ENCODE data around the gene KIAA0930. TPM values are rescaled to one million over a fixed set of nuclear protein-coding genes. Genes with fewer than 3 reads are reported as not detected.

KIAA0930 gene
- total and polyA plus RNA-seq, 7 donors = 13.2 to 51.1 (median 23.4) TPM

DNA sequence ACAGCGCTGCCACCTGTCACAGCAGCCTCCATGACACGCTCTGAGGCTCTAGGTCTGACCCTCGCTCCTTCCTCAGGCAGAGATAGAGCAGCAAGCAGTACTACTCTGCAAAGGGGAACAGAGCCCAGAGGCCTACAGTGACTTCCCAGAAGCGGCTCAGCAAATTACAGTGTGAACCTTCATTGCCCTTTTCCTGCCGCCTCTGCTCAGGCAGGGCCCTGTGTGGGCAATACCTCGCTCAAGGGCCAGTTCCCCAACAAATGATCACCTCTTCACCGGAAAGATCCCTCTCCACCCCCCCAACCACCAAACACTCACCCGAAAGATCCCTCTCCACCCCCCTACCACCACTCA is 12.3 kb downstream of the KIAA0930 start:
- Histone ChIP-seq H3K9me3 (no peaks in the 10 kb centered on the region), H3K4me3 (no peak overlapping the region), H3K27ac (no peak overlapping the region), H3K36me3 (ENCODE audit: insufficient read depth in 1 of 2, low read depth in 1 of 2) (no peaks in the 10 kb centered on the region), H3K27me3 (ENCODE audit: insufficient read depth in 3 of 3, low read length in 2 of 3) (no peaks in the 10 kb centered on the region), H3K4me1 (no peaks in the 10 kb centered on the region)
- intact Hi-C loops (cut with DNase I) = no loop called here
- DNase-seq (no peak), ATAC-seq (no peak)
- 91 to 96% (median 93%) methylated on average over 8 of the region's 8 CpGs for WGBS, 3 donors
- TF ChIP-seq, protein P1, sequence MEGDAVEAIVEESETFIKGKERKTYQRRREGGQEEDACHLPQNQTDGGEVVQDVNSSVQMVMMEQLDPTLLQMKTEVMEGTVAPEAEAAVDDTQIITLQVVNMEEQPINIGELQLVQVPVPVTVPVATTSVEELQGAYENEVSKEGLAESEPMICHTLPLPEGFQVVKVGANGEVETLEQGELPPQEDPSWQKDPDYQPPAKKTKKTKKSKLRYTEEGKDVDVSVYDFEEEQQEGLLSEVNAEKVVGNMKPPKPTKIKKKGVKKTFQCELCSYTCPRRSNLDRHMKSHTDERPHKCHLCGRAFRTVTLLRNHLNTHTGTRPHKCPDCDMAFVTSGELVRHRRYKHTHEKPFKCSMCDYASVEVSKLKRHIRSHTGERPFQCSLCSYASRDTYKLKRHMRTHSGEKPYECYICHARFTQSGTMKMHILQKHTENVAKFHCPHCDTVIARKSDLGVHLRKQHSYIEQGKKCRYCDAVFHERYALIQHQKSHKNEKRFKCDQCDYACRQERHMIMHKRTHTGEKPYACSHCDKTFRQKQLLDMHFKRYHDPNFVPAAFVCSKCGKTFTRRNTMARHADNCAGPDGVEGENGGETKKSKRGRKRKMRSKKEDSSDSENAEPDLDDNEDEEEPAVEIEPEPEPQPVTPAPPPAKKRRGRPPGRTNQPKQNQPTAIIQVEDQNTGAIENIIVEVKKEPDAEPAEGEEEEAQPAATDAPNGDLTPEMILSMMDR (IDR thresholded peaks at IDR 0.05) = no peak

DNA sequence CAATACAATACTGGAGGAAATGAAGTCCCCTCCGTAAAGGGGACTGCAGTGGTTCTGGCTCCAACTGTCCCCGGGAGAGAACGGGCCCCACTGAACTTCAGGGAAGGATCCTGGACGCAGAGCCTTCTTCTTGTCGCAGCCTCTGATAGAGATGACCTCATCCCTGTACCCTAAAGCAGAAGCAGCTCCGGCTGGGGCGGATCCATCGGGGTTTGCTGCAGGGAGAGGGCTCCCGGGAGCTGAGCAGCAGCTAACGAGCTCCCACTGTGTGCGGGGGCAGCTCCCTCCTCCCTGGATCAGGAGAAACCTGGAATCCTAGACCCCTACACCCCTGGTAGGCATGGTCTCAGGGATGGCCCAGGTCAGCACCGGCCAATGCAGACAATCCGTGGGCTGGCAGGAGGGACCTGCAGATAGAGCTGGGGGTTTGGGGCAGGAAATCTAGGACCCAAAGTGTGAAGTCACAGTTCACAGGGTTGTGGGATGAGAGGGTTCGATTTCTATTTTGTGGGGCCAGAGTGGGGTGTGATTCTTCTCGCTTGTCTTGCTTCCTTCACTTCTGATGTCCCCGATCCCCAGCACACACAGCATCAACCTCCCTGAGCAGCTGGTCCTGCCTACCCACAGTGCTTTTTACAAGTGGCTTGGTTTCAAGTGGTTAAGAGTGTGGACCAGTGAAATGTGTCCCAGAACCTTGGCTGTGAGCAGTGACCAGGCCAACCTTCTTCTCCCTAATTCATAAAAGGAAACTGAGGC is 12.9 kb downstream of the KIAA0930 start:
- no peaks in the 10 kb centered on the region for H3K27me3 ChIP-seq (ENCODE audit: insufficient read depth in 3 of 3, low read length in 2 of 3)
- TF ChIP-seq, protein P1 (IDR thresholded peaks at IDR 0.05) = no peak
- no peaks in the 10 kb centered on the region for H3K9me3 ChIP-seq
- H3K4me1 ChIP-seq = no peaks in the 10 kb centered on the region
- WGBS, 3 donors = 79 to 83% (median 82%) methylated on average over 16 of the region's 16 CpGs
- no peak for ATAC-seq
- intact Hi-C loops (cut with DNase I) = no loop called here
- no peak overlapping the region for H3K4me3 ChIP-seq
- H3K27ac ChIP-seq = no peak overlapping the region
- H3K36me3 ChIP-seq (ENCODE audit: insufficient read depth in 1 of 2, low read depth in 1 of 2) = no peaks in the 10 kb centered on the region
- DNase-seq = peak in 1 of 2 donors; percentile 68

DNA sequence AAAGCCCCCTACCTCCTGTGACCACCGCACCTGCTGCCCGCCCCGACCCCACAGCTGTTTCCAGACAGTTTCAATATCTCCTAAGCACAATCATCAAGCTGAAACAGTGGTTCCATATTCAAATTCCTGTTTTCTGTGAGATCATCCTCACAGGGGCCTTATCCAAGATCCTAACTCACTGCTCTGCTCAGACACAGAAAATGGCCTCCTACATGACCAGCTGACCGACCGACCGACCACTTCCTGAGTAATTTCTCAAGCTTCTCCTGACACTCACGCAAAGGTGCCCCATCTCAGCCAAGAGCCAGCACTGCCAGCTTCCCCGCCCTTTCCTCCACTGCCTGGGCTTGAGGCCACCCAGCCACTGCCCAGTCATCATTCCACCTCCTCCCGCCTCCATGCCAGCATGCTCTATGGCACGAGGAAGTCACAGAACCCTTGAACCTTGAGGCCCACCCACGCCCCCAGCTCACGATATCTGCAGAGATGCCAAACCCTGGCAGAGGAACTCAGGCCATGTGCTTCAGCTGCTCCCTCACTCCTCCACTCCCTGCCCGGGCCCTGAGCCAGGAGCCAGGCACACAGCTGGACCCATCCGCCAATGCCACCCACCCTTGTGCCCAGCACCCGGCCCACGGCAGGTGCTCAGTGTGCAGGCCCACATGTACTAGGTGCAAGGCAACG is 14.0 kb downstream of the KIAA0930 start:
- TF ChIP-seq, protein P1 (IDR thresholded peaks at IDR 0.05) = no peak
- intact Hi-C loops (cut with DNase I) = no loop called here
- Histone ChIP-seq H3K36me3 (ENCODE audit: insufficient read depth in 1 of 2, low read depth in 1 of 2) (no peaks in the 10 kb centered on the region), H3K4me3 (no peak overlapping the region), H3K27ac (no peak overlapping the region), H3K4me1 (no peaks in the 10 kb centered on the region), H3K27me3 (ENCODE audit: insufficient read depth in 3 of 3, low read length in 2 of 3) (no peaks in the 10 kb centered on the region), H3K9me3 (no peaks in the 10 kb centered on the region)
- ATAC-seq (peak; percentile 28 to 59 (median 33)), DNase-seq (peak in 1 of 2 donors; percentile 58)
- WGBS, 3 donors = 51 to 63% (median 54%) methylated on average over 17 of the region's 17 CpGs

DNA sequence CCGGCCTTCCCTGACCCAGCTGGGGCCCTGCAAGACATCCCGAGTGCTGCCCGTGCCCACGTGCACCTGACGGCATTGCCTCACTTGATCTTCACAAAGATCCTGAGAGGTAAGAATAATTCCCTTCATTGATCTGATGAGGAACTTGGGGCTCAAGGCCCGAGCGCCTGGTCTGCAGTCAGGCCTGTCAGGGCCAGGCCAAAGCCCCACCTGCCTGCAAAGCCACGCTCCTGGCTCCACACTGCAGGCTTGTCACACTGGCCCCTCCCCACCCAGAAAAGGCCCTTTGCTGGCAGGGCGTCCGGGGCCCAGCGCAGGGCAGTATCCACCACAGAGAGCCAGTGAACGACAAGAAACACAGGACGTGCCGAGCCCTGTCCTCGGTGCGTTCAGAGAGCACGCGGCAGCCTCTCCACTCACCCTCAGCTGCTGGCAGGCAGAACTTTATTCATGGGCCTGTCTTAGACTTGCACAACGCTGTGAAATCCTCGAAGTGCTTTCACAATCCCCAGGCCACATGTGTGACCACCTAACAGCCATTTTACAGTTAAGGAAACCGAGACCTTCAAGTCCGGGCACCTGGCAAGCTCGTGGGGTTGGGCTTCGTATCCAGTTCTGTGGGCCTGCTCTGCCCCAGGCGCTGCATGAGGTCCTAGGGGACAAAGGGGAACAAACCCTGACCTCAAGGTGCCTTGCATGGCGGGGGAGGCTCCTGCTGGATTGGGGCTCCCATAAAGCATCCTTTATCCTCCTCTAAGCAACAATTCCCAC is 14.8 kb downstream of the KIAA0930 start:
- WGBS, 3 donors = 69 to 84% (median 72%) methylated on average over 26 of the region's 26 CpGs
- no peaks in the 10 kb centered on the region for H3K27me3 ChIP-seq (ENCODE audit: insufficient read depth in 3 of 3, low read length in 2 of 3)
- H3K9me3 ChIP-seq = no peaks in the 10 kb centered on the region
- DNase-seq = peak; percentile 56 to 74
- ATAC-seq = peak; percentile 42 to 77 (median 68)
- no peak overlapping the region for H3K27ac ChIP-seq
- TF ChIP-seq, protein P1 (IDR thresholded peaks at IDR 0.05) = no peak
- no peaks in the 10 kb centered on the region for H3K36me3 ChIP-seq (ENCODE audit: insufficient read depth in 1 of 2, low read depth in 1 of 2)
- intact Hi-C loops (cut with DNase I) = no loop called here
- no peaks in the 10 kb centered on the region for H3K4me1 ChIP-seq
- no peak overlapping the region for H3K4me3 ChIP-seq

All from psoas muscle (tissue), 8 donors.